GM18867 (cell line): ENCODE results near the gene HTRA1.

Source experiments
- ATAC-seq: cut with Tn5 transposase; IDR thresholded peaks from one replicate; pipeline ENCODE4 v1.9.1; 2021; ENCODE audit warnings: mild to moderate bottlenecking, moderate library complexity; ENCODE audit not compliant: unreplicated experiment

The HTRA1 gene

DNA sequence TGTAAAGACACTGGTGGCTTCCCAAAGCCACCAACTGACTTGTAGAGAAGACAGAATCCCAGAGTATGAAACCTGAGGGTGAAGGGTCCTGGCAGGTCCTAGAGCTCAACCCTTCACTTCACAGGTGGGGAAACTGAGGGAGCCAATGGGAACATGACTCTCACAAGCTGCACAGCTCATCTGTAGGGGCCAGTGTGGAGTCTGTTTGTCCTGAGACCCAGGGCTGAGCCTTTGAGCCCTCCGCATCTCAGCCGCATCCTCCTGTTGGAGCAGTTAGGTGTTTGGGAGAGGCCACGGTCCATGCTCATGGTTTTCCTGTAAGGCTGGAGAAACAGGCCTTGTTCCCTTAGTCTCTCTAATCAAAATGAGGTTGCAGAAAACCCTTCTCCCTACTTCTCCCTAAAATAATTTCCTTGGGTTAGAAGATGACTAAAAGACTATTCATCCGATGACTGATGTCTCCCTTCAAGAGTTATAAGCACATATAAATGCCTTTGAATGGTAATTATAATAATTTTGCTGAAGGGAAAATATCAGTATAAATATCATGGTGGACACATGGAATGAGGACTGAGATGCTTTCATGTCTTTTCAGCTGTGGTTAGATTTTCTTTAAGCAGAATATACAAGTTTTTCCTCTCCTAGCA, 10.3 kb downstream of the HTRA1 start:
- no peak for ATAC-seq

DNA sequence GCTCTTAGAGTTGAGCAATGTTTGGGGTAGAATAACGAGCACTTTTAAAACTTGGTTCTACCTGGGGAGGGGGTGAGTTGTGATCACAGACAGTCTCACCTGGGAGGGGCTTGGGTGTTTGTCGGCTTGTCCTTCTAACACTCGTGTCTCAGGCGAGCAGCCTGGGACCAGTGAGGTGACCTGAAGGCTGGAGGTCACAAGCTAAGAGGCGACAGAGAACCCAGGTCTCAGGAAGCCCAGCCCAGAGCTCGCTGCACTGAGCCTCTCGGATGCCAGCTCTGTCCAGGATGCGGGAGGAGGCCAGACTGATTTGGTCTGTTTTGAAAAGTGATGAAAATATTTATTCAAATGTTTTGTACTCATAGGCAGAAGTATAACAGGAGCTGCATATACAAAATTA, 11.8 kb downstream of the HTRA1 start:
- ATAC-seq: no peak

DNA sequence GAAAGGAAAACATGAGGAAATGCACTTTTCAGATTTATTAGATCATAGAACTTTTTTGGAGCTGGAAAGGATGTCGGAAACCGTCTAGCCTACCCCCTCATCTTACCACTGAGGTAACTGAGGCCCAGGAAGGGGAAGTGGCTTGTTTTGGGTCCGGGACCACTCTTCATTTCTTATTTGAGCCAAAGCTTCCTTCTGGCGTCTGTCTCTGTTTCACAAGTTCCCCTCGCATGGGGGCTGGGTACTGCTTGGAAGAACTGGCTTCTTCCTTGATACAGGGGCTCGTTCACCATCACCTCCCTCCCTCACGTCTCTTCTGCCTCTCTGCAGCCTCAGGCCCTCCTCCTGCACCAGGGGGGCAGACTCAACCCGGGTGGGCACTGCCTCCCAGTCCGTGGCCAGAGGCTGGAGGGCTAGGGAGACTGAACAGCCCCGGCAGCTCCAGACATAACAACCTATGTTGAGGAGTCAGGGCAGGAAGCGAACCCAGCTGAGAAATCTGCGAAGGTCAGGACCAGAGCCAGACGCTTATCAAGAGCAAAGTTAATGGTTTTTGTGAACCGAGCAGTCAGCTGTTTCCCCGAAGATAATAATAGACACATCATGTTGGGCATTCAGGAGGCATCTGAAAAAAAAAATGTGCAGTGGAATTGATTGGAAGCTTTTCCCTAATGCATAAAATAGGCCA, 12.9 kb downstream of the HTRA1 start:
- ATAC-seq: no peak

DNA sequence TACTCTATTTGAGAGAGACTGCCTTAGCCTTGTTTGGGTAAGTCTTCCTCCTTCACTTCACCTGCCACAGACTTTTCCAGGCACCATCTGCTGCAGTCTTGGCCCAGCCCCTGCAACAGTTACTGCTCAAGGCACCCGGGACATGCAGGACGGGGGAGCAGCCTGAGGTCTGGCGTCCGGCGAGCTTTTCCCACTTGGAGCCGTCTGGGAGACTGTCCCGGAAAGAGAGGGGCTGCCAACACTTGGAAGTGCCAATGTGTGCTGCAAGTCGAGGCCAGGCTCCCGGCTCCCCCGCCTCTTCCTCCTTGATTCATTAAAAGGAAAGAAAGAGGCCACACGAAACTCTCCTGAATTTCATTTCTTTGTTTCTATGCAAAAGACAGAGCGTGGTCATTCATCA, 13.7 kb downstream of the HTRA1 start:
- ATAC-seq: no peak

DNA sequence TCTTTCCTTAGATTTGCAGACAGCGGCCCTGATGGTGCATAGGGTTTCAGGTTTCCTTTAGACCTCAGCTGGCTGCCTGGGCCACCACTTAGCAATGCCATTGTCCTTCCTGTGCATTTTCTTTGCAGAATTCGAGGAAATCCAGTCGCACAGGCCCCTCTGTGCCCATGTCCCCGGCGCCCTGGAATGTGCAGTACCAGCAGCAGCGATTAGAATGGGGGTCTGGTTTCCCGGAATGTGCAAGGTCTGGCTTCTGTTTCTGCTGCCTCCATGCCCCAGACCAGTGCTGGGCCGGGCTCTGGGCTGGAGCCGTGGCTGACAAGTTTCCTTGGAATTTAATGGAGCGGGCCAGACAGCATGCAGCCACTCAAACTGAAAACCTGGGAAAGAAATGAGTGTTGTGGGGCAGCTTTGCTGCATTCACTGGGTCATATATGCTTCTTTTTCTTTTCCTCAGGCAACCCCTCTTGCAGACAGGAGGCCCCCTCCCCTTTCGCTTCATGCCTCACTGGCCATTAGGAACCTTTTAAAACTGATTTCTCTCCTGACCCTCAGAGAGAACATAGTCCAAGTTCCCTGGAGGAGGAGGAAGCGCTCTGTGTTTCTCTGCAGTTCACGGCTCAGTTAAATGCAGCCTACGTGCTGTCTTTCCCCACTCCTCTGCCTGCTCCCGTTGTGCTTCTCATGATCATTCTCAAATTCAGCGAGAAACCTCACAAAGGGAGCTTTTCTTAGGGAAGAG, 14.4 kb downstream of the HTRA1 start:
- ATAC-seq: no peak

DNA sequence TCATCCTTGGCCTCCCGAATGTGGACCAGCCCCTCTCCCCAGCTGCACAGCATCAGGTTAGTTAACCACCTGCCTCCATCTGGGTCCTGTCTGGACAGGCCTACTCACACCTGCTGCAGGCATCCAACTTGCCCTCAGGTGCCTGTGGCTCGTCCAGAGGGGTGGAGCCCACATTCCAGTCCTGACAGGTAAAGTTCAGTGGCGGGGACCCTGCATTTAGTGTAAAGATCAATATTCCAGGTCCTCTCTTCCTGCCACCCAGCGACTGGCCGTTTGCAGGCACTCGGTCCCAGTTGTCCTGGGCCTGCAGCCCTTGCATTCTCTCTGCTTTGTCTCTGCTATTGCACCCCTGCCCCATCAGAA, 15.0 kb downstream of the HTRA1 start:
- ATAC-seq: no peak

DNA sequence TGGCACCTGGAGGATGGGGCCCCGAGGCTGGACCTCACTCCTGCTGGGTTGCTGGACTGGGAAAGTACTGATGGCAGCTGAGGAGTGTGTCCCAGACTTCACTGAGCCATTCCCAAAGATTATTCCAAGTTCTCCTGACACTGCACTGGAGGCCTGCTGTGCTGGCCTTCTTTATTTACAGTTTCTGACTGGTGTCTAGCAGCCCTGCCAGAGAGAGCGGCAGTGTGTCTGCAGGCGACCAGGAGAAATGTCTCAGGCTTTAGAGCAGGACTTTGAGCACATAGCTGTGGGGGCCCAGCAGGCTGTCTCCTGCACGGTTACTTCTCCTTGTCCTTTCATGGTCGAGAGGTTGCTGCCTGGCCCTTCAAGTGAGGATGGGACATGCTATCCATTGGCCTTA, 16.1 kb downstream of the HTRA1 start:
- no peak for ATAC-seq

DNA sequence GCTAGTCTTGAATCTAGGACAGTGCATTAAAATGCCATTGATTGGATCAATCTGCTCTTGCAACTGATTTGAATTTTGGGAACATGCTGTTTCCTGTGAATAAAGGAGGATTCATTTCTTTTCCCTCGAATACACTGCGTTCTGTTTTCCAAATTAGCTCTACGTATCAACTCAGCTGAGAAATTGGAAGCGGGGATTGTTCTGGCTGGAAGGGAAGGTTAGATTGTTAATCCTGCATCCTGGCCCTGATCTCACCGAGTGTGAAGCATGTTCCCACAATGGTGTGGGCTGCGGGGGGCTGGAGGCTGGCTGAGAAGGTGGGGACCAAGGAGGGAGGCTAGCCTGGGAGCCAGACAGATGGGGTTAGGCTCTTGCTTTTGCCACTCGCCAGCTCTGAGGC, 17.6 kb downstream of the HTRA1 start:
- ATAC-seq: no peak

DNA sequence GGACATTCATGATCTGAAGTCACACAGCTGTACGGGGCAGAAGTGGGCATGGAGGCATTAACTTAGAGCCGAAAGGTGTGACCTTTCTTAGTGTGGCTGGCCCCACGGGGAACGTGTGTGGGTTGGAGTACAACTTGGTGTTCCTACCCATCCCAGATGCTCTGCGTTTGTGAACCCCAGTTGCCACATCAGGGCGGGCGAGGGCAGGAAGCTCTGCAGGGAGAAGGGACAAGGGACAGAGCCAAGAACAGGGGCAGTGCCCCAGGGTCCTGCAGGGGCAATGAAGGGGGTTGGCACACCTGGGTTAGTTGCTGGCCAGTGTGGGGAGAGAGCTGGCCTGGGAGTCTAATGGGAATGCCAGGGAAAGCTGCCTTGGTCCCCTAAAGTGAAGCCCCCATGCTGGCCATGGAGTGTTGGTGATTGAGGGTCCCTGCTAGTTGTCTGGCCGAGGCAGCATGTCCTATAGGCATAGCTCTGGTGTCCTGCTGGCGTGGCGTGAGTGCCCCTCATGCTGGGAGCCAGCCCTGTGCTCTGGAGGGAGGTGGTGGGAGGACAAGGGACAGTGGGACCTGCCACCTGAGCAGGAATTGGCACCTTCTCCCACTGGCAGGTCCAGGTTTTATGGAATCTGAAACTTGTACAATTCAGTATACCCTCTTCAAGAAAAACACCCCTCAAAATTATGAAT, 18.9 kb downstream of the HTRA1 start:
- ATAC-seq: no peak

DNA sequence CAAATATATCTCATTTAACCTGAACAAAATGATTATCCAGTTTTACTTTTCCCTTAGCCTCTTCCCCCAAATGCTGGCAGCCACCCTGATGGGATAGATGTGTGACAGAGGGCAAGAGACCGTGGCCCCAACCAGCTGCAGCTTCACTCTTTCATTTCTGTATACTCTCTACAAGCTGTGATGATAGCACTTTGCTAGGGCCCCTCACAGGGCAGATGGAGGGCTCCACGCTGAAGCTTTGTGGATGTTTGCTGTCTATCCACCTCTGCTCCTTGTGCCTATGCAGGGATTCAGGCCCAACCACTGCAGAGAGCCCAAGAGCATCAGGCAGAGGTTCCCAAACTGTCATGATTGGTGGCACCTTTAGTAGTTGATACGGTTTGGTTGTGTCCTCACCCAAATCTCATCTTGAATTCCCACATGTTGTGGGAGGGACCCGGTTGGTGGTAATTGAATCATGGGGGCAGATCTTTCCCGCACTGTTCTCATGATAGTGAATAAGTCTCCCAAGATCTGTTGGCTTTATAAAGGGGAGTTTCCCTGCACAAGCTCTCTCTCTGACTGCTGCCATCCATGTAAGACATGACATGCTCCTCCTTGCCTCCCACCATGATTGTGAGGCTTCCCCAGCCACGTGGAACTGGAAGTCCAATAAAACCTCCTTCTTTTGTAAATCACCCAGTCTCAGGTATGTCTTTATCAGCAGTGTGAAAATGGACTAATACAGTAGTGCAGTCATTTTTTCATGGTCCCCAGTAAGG, 20.1 kb downstream of the HTRA1 start:
- no peak for ATAC-seq

DNA sequence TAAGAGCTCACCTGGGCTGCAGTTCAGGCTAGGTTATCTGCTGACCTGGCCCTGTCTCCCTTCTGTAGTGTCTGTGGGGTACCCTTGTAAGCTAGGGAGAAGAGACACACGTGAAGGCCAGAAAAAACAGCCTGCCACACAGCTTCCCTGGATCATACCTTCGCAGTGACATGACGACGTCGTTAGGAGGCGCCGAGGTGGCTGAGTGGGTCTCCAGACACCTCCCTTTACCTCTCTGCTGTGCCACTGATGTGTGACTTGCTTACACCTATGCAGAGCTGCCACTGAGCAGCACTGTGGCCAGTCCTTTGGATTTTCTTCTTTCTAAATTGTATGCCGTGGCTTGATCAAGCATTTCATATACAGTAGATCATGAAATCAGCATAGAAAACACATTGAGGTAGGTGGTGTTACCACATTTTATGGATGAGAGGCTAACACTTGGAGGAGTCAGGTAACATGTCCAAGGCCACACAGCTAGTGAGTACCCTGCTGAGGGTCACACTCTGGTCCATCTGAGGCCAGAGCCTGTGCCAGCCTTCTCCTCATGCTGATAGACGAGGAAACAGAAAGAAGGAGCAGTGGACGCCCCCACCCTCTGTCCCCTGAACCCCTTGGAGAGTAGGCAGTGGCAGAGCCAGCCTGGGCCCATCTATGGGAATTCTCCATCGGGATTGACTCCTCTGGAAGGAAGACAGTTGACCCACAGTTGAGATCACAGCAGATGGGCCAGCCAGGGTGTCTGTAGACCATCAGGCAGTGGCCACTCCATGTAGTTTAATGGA, 23.1 kb downstream of the HTRA1 start:
- ATAC-seq: no peak

DNA sequence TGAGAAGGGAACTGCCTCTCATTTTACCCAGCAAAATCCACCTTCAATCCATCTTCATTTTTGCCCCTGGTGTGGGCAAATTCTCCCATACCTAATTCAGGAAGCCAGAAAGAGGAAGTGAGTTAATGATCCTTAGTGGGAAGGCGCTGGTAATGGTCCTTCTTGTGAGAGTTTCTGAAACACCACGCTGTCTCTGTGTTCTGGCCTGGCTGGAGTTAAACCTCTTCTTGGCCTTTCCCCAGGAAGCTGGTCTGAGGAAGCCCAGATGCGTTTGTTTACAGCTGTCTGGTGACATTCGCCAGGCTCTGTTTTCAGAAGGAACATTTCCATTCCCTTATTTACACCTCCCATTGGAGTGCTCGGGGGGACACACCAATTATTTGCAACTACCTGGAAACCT, 24.3 kb downstream of the HTRA1 start:
- ATAC-seq: no peak

DNA sequence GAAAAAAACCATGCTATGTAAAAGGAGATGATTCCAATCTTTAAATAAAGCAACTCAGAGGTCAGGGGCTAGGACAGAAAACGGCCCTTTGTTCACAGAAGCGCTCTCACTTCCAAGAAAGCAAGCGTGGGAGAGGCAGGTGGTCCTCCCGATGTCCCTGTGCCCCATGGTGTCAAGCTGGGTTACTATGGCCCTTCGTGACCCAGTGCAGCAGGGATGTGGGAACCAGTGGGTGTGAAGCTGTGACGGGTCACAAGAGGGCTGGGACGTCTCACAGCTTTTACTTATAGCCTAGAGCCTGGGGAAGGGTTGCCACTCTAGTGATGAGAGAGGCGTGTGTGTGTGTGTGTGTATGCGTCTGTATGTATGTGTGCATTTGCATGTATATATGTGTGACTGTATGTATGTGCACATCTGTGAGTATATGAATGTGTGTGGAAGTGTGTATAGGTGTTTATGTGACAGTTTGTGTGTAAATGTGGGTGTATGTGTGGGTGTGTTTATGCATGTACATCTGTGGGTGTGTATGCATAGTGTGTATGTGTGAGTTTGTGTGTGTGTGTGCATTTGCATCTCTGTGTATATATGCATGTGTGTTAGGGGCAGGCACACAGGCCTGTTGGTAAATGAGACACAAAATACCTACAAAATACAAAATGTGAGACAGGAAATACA, 25.2 kb downstream of the HTRA1 start:
- no peak for ATAC-seq

DNA sequence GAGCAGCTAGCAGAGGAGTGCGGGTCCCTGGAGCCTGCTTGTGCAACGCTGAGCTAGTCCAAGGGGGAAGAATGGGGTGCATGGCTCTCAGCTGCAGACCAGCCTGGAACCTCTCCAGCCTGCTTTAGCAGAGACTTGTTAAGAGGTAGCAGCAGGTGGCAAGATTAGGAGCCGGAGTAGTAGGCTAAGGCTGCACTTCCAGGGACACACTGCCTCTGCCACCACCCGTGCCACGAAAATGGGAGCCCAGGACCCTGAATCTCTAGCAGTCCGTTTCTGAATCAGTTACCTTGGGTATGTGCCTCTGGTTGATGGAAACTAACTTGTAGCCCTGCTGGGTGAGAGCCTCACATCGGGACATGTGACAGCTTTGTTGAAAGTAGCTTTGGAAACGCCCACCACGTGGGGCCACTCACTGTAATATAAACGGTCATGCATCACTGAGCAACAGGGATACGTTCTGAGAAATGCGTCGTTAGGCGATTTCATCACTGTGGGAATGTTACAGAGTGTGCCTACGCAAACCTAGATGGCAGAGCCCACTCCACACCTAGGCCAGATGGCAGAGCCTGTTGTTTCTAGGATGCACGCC, 25.9 kb downstream of the HTRA1 start:
- no peak for ATAC-seq

DNA sequence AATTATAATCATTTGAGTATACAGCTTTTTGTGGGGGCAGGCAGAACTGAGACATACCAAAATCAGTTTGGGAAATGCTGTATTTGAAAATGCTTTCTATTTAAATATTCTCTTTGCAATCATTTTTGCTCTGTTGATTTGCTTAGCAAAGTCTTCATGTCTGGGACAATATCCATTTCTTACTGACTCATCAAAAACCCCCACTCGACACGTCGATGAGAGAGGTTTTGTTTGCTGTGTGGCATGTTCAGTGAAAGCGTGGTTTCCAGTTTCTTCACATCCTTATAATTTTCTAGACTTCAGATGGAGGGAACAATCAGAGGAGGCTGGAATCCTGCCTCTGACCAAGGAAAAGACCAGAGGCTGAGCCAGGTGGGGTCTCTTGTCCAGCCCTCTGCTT, 28.9 kb downstream of the HTRA1 start:
- no peak for ATAC-seq

DNA sequence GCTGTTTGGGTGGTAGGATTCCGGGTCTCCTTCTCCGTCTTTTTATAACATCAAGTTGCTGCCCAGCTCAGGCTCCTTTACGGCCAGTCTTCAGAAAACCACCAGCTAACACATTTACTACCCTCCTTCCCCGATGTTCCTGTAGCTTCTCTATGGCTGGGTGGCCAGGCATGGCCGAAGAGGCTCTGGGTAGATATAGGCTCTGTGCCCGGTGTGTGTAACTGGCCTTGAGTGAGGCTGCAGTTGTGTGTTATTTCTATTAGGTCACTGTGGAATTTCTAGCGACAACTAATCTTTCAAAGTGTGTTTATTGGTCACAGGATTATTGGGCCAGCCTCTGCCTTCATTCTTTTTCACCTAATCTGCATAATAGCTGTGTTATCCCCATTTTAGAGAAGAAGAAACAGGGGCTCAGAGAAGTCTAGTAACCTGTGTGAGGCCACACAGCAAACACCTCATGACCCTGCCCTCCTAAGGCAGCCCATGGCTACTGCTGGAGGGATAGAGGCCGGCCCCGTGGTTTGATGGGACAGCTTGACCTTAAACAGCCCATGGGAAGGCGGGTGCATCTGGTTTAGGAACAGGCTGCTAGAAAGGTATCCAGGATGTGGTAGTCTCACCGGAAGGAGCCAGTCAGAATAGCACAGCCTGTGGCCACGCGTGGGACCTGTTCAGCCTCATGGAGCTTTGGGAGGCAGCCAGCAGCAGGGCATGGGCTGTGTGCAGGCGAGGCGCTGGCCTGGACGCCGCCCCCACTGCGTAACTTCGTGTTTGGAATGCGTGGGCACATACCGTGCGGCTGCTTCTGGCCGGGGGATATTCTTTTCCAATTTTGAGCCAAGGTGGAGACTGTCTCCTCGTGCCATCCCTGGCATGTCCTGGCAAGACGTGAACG, 29.7 kb downstream of the HTRA1 start:
- no peak for ATAC-seq

DNA sequence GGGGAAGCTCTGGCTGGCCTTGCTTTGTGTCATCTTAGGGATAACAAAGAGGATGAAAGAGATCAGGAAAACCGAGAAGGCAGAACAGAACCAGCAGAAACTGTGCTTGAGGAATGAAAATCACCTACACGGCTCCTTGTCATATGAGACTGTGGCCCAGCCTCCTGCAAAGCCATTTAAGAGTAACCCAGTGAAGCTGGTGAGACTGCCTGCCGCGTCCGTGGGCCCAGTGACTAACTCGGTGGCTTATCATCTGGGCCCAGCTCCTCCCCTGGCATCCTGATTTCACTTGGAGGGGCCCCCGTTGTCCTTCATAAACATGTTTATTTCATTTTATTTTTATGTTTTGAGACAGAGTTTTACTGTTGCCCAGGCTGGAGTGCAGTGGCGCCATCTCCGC, 30.7 kb downstream of the HTRA1 start:
- ATAC-seq: no peak

DNA sequence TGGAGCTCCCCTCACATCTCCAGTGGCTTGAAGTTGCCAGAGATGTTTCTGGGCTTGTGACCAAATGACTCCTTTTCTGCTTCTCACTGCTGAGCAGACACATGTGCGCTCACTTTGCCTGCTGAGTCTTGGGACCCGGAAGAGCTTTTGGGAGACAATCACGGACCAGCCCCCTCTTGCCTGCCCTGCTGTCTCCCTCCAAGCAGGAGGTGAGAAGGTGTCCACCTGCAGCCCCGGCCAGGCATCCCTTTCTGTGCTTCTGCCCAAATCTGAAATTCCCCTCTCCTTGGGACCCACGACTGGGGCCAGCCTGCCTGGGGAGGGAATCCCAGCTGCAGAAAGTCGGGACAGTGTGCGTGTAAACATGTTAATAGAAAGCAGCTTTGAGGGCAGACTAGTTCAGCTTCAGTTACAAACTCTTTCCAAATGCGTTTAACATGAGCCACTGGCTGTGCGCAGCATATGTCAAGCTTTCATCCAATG, 31.7 kb downstream of the HTRA1 start:
- ATAC-seq: no peak
